ENCODE measurements around the gene SEMA5B.

SEMA5B gene

DNA sequence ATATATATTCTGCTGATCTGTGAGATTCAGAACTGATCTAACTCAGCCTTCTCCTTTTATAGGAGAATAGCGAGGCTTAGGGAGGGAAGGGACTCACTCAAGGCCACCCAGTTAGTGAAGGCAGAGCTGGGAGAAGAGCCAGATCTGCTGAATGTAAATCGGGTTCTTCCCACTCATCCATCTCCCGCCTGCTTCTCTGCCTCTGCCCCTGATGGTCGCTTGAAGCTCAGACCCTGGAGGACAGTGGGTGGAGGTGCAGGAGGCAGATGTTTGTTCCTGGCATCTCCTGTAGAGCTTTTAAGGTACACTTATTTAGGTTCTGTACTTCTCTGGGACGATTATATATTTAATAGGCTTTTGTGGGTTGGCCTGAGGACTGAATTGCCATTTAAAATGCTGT is 43.6 kb upstream of the SEMA5B start:
- POLR2A ChIA-PET, result no interaction called here
- Histone ChIP-seq H3K4me3 (ENCODE audit: low read depth, low read length) (no peak overlapping the region), H3K36me3 (ENCODE audit: control insufficient read depth in 2 of 2, insufficient read depth in 1 of 2, low read length in 2 of 2) (no peaks in the 10 kb centered on the region), H3K4me1 (ENCODE audit: control insufficient read depth, insufficient read depth, low read length) (peaks cover 13% of the 10 kb centered on the region), H3K27ac (ENCODE audit: extremely low read depth, low read depth, low read length) (no peak overlapping the region), H3K9me3 (ENCODE audit: control insufficient read depth, insufficient read depth, low read depth, low read length) (no peaks in the 10 kb centered on the region)
- TF ChIP-seq ZNF169 (tag by site-specific recombination; IDR thresholded peaks at IDR 0.05) (no peak), ZSCAN30 (tag by site-specific recombination; IDR thresholded peaks at IDR 0.05) (no peak), ZNF585B (tag by site-specific recombination; IDR thresholded peaks at IDR 0.05) (no peak), ZNF600 (tag by site-specific recombination; IDR thresholded peaks at IDR 0.05) (0 out of 2 replicates have a peak, but pooled peaks have one; percentile 11), EGR2 (tag by site-specific recombination; IDR thresholded peaks at IDR 0.05; ENCODE audit: low read depth) (peak; percentile 71), ZFHX2 (tag by site-specific recombination; conservative IDR thresholded peaks at IDR 0.05) (peak; percentile 73), ZNF211 (tag by site-specific recombination; IDR thresholded peaks at IDR 0.05; ENCODE audit: low read depth) (no peak), SP7 (tag by site-specific recombination; IDR thresholded peaks at IDR 0.05) (no peak), SP2 (tag by site-specific recombination; IDR thresholded peaks at IDR 0.05) (no peak), ZBTB10 (tag by site-specific recombination; IDR thresholded peaks at IDR 0.05) (no peak), ZNF341 (tag by site-specific recombination; IDR thresholded peaks at IDR 0.05; ENCODE audit: low read depth) (peak; percentile 85), MYNN (tag by site-specific recombination; IDR thresholded peaks at IDR 0.05; ENCODE audit: borderline replicate concordance) (no peak), ZNF692 (tag by site-specific recombination; IDR thresholded peaks at IDR 0.05) (0 out of 2 replicates have a peak, but pooled peaks have one; percentile 16), ZNF747 (tag by site-specific recombination; IDR thresholded peaks at IDR 0.05) (no peak), ZNF138 (tag by site-specific recombination; IDR thresholded peaks at IDR 0.05; ENCODE audit: borderline replicate concordance) (no peak)
- CTCF ChIA-PET, result interaction anchor here (0.6 kb wide), 1 partner anchor 186 kb away, joined by 4 read pairs; no protein-coding TSS in a partner anchor

- CTCF ChIA-PET, result interaction anchor here (0.6 kb wide), 1 partner anchor 187 kb away, joined by 4 read pairs; no protein-coding TSS in a partner anchor
- no peaks in the 10 kb centered on the region for H3K9me3 ChIP-seq (ENCODE audit: control insufficient read depth, insufficient read depth, low read depth, low read length)
- H3K27ac ChIP-seq (ENCODE audit: extremely low read depth, low read depth, low read length), result no peak overlapping the region
- H3K4me3 ChIP-seq (ENCODE audit: low read depth, low read length), result no peak overlapping the region
- H3K36me3 ChIP-seq (ENCODE audit: control insufficient read depth in 2 of 2, insufficient read depth in 1 of 2, low read length in 2 of 2), result no peaks in the 10 kb centered on the region
- POLR2A ChIA-PET, result no interaction called here
- H3K4me1 ChIP-seq (ENCODE audit: control insufficient read depth, insufficient read depth, low read length), result peaks cover 13% of the 10 kb centered on the region
- TF ChIP-seq, protein P1, sequence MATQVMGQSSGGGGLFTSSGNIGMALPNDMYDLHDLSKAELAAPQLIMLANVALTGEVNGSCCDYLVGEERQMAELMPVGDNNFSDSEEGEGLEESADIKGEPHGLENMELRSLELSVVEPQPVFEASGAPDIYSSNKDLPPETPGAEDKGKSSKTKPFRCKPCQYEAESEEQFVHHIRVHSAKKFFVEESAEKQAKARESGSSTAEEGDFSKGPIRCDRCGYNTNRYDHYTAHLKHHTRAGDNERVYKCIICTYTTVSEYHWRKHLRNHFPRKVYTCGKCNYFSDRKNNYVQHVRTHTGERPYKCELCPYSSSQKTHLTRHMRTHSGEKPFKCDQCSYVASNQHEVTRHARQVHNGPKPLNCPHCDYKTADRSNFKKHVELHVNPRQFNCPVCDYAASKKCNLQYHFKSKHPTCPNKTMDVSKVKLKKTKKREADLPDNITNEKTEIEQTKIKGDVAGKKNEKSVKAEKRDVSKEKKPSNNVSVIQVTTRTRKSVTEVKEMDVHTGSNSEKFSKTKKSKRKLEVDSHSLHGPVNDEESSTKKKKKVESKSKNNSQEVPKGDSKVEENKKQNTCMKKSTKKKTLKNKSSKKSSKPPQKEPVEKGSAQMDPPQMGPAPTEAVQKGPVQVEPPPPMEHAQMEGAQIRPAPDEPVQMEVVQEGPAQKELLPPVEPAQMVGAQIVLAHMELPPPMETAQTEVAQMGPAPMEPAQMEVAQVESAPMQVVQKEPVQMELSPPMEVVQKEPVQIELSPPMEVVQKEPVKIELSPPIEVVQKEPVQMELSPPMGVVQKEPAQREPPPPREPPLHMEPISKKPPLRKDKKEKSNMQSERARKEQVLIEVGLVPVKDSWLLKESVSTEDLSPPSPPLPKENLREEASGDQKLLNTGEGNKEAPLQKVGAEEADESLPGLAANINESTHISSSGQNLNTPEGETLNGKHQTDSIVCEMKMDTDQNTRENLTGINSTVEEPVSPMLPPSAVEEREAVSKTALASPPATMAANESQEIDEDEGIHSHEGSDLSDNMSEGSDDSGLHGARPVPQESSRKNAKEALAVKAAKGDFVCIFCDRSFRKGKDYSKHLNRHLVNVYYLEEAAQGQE (tag by site-specific recombination; IDR thresholded peaks at IDR 0.05), result peak; percentile 61
- TF ChIP-seq ZNF776 (tag by site-specific recombination; IDR thresholded peaks at IDR 0.05; ENCODE audit: borderline replicate concordance), result no peak
Observed at GRCh38 chr3:123070510-123070909, 42.9 kb upstream of the SEMA5B start.

Measured in HEK293 (cell line).